ENCODE measurements around the gene OR1M1. TPM values are rescaled to one million over a fixed set of nuclear protein-coding genes. Genes with fewer than 3 reads are reported as not detected.
"Not testable (repeated sequence)": the region's sequence is repeated elsewhere in the genome, so short reads cannot be mapped to it uniquely, and the experiment has no call there.

Gene OR1M1
- total and polyA plus RNA-seq, 5 donors from 2014 or later, result not detected

DNA sequence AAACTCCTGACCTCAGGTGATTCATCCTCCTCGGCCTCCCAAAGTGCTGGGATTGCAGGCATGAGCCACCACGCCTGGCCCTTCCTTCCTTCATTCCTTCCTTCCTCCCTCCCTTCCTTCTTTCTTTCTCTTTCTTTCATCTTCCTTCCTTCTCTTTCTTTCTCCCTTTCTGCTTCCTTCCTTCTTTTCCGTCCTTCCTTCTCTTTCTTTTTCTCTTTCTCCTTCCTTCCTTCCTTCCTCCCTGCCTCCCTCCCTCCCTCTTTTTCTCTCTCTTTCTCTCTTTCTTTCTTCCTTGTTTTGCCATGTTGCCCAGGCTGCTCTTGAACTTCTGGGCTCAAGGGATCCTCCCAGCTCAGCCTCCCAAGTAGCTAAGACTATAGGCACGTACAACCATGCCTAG is 40.2 kb upstream of the OR1M1 start:
- DNase-seq (no peak), ATAC-seq (ENCODE audit: low read depth in 2 of 2) (no peak)
- Mint-ChIP-seq H3K36me3 (no peaks in the 10 kb centered on the region), H3K4me1 (no peaks in the 10 kb centered on the region), H3K9me3 (peaks cover 0 to 4% (median 0%) of the 10 kb centered on the region in 7 donors), H3K27me3 (peaks cover 8% of the 10 kb centered on the region), H3K4me3 (no peak overlapping the region), H3K27ac (no peak overlapping the region)
- no peak overlapping the region for H3K4me3 ChIP-seq (ENCODE audit: low read depth, low read length)
- H3K27ac ChIP-seq (ENCODE audit: insufficient read depth, low read length, poor library complexity, severe bottlenecking), result no peak overlapping the region
- H3K9me3 ChIP-seq (ENCODE audit: control insufficient read depth in 2 of 2, low read length in 2 of 2), result no peaks in the 10 kb centered on the region
- no peaks in the 10 kb centered on the region for H3K4me1 ChIP-seq (ENCODE audit: control insufficient read depth, insufficient read depth, low read length, poor library complexity, severe bottlenecking)
- H3K27me3 ChIP-seq (ENCODE audit: control insufficient read depth, insufficient read depth, low read length), result no peaks in the 10 kb centered on the region
- H3K36me3 ChIP-seq (ENCODE audit: control insufficient read depth, insufficient read depth, low read length), result no peaks in the 10 kb centered on the region

DNA sequence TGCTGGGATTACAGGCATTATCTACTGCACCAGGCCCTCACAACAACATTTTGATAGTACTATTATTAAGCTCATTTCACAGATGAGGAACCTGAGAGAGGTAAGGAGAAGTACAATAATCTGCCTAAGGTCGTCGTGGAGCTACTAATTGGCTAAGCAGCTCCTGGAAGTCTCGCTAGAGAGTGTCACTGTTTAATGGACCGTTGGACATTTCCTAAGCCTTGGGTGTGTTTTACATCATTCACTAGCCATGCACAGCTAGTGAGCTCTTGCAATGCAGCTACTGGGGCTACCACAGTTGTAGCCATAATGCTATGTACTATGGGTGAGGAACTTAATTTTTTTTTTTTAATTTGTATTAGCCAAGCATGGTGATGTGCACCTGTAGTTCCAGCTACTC is 34.0 kb upstream of the OR1M1 start:
- no peaks in the 10 kb centered on the region for H3K27me3 ChIP-seq (ENCODE audit: control insufficient read depth, insufficient read depth, low read length)
- Mint-ChIP-seq H3K9me3 (no peaks in the 10 kb centered on the region), H3K36me3 (no peaks in the 10 kb centered on the region), H3K27ac (no peak overlapping the region), H3K4me1 (no peaks in the 10 kb centered on the region), H3K4me3 (no peak overlapping the region), H3K27me3 (peaks cover 5% of the 10 kb centered on the region)
- no peaks in the 10 kb centered on the region for H3K4me1 ChIP-seq (ENCODE audit: control insufficient read depth, insufficient read depth, low read length, poor library complexity, severe bottlenecking)
- no peak for ATAC-seq (ENCODE audit: low read depth in 2 of 2)
- no peaks in the 10 kb centered on the region for H3K36me3 ChIP-seq (ENCODE audit: control insufficient read depth, insufficient read depth, low read length)
- H3K27ac ChIP-seq (ENCODE audit: insufficient read depth, low read length, poor library complexity, severe bottlenecking), result no peak overlapping the region
- DNase-seq, result no peak
- H3K9me3 ChIP-seq (ENCODE audit: control insufficient read depth in 2 of 2, low read length in 2 of 2), result no peaks in the 10 kb centered on the region
- H3K4me3 ChIP-seq (ENCODE audit: low read depth, low read length), result no peak overlapping the region

DNA sequence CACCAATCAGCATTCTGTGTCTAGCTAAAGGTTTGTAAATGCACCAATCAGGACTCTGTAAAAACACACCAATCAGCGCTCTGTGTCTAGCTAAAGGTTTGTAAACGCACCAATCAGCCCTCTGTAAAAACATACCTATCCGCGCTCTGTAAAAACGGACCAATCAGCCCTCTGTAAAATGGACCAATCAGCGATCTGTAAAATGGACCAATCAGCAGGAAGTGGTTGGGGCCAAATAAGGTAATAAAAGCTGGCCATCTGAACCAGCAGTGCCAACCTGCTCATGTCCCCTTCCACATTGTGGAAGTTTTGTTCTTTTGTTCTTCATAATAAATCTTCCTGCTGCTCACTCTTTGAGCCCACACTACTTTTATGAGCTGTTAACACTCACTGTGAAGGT is 33.2 kb upstream of the OR1M1 start:
- not testable (repeated sequence) for H3K4me3 ChIP-seq (ENCODE audit: low read depth, low read length); H3K36me3 ChIP-seq (ENCODE audit: control insufficient read depth, insufficient read depth, low read length); H3K27me3 ChIP-seq (ENCODE audit: control insufficient read depth, insufficient read depth, low read length); H3K27ac ChIP-seq (ENCODE audit: insufficient read depth, low read length, poor library complexity, severe bottlenecking); ATAC-seq (ENCODE audit: low read depth in 2 of 2); H3K27ac Mint-ChIP-seq; H3K9me3 ChIP-seq (ENCODE audit: control insufficient read depth in 2 of 2, low read length in 2 of 2); H3K36me3 Mint-ChIP-seq; DNase-seq; H3K4me1 Mint-ChIP-seq; H3K4me3 Mint-ChIP-seq; H3K27me3 Mint-ChIP-seq; H3K9me3 Mint-ChIP-seq; H3K4me1 ChIP-seq (ENCODE audit: control insufficient read depth, insufficient read depth, low read length, poor library complexity, severe bottlenecking)

DNA sequence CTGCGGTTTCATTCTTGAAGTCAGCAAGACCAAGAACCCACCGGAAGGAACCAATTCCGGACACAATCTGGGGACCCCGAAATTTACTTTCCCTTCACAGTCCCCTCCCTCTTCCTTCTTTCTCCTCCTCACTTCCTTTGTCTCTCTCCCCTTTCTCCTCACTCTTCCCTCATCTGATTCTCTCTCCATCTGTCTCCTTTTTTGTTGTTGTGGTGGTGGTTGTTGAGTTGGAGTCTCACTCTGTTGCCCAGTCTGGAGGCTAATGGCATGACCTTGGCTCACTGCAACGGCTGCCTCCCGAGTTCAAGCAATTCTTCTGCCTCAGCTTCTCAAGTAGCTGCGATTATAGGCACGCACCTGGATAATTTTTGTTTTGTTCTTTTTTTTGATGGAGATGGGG is 32.7 kb upstream of the OR1M1 start:
- DNase-seq, result no peak
- Histone ChIP-seq H3K27ac (ENCODE audit: insufficient read depth, low read length, poor library complexity, severe bottlenecking) (no peak overlapping the region), H3K4me1 (ENCODE audit: control insufficient read depth, insufficient read depth, low read length, poor library complexity, severe bottlenecking) (no peaks in the 10 kb centered on the region), H3K27me3 (ENCODE audit: control insufficient read depth, insufficient read depth, low read length) (no peaks in the 10 kb centered on the region), H3K36me3 (ENCODE audit: control insufficient read depth, insufficient read depth, low read length) (no peaks in the 10 kb centered on the region), H3K4me3 (ENCODE audit: low read depth, low read length) (no peak overlapping the region), H3K9me3 (ENCODE audit: control insufficient read depth in 2 of 2, low read length in 2 of 2) (no peaks in the 10 kb centered on the region)
- no peak overlapping the region for H3K27ac Mint-ChIP-seq
- H3K4me1 Mint-ChIP-seq, result no peaks in the 10 kb centered on the region
- H3K36me3 Mint-ChIP-seq, result no peaks in the 10 kb centered on the region
- peaks cover 5% of the 10 kb centered on the region for H3K27me3 Mint-ChIP-seq
- ATAC-seq (ENCODE audit: low read depth in 2 of 2), result no peak
- H3K9me3 Mint-ChIP-seq, result no peaks in the 10 kb centered on the region
- H3K4me3 Mint-ChIP-seq, result no peak overlapping the region

DNA sequence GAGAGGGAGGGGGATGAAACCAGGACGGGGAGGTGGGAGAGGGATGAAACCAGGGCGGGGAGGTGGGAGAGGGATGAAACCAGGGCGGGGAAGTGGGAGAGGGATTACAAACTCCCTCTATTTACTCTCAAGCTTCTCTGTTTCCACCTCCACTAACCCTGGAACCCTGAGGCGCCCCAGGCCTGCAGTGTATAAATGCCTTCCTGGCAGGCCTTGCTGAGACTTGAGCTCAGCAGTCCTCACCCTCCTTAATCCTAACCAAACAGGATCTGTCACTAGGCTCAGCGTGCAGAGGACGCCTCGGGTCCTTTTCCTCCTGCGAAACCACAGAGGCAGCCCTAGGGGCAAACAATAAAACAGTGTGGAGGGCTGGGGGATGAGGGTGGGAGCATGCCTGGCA is 32.1 kb upstream of the OR1M1 start:
- Histone ChIP-seq H3K36me3 (ENCODE audit: control insufficient read depth, insufficient read depth, low read length) (no peaks in the 10 kb centered on the region), H3K4me1 (ENCODE audit: control insufficient read depth, insufficient read depth, low read length, poor library complexity, severe bottlenecking) (no peaks in the 10 kb centered on the region), H3K27me3 (ENCODE audit: control insufficient read depth, insufficient read depth, low read length) (no peaks in the 10 kb centered on the region), H3K9me3 (ENCODE audit: control insufficient read depth in 2 of 2, low read length in 2 of 2) (no peaks in the 10 kb centered on the region), H3K27ac (ENCODE audit: insufficient read depth, low read length, poor library complexity, severe bottlenecking) (no peak overlapping the region), H3K4me3 (ENCODE audit: low read depth, low read length) (no peak overlapping the region)
- no peaks in the 10 kb centered on the region for H3K36me3 Mint-ChIP-seq
- H3K27ac Mint-ChIP-seq, result no peak overlapping the region
- DNase-seq, result no peak
- H3K4me1 Mint-ChIP-seq, result no peaks in the 10 kb centered on the region
- no peak overlapping the region for H3K4me3 Mint-ChIP-seq
- no peak for ATAC-seq (ENCODE audit: low read depth in 2 of 2)
- no peaks in the 10 kb centered on the region for H3K9me3 Mint-ChIP-seq
- peaks cover 5% of the 10 kb centered on the region for H3K27me3 Mint-ChIP-seq

DNA sequence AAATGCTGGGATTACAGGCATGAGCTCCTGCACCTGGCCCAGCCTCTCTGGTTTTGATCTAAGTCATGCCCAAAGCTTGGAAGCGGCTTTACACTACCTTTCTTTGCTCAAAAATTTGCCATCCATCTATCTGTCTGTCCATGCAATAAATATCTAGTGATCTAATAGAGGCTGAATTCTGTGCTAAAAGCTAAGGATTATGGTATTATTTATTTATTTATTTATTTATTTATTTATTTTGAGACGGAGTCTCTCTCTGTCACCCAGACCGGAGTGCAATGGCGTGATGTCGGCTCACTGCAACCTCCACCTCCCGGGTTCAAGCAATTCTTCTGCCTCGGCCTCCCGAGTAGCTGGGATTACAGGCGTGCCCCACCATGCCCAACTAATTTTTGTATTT is 30.7 kb upstream of the OR1M1 start:
- H3K27me3 ChIP-seq (ENCODE audit: control insufficient read depth, insufficient read depth, low read length); H3K4me3 ChIP-seq (ENCODE audit: low read depth, low read length); H3K4me3 Mint-ChIP-seq; H3K9me3 Mint-ChIP-seq; H3K4me1 ChIP-seq (ENCODE audit: control insufficient read depth, insufficient read depth, low read length, poor library complexity, severe bottlenecking); H3K27me3 Mint-ChIP-seq; H3K27ac Mint-ChIP-seq; H3K4me1 Mint-ChIP-seq; H3K36me3 ChIP-seq (ENCODE audit: control insufficient read depth, insufficient read depth, low read length); ATAC-seq (ENCODE audit: low read depth in 2 of 2); H3K9me3 ChIP-seq (ENCODE audit: control insufficient read depth in 2 of 2, low read length in 2 of 2); H3K36me3 Mint-ChIP-seq; DNase-seq; H3K27ac ChIP-seq (ENCODE audit: insufficient read depth, low read length, poor library complexity, severe bottlenecking): not testable (repeated sequence)

DNA sequence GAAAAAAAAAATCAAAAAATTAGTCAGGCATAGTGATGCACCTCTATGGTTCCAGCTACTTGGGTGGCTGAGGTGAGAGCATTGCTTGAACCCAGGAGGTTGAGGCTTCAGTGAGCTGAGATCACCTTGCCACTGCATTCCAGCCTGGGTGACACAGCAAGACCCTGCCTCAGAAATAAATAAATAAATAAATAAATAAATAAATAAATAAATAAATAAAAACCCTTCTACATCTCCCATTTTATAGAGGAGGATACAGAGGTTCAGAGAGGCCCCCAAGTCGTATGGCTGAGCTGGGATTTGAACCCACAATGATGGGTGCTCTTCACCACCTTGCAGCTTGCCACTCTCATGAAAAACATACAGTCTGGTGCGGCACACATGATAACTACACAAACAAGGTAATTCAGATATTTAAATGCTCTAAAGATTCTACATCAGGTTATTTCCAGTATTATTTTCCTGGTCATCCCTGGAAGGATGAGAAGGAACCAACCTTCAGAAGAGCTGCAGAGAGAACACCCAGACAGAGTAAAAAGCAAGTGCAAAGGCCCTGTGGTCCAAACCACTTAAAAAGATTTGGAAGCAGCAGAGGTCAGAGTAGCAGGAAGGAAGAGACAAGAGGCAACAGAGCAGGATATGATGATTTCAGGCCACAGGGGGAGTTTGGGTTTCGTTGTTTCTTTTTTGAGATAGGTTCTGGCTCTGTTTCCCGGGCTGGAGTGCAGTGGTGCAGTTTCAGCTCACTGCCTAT is 29.2 kb upstream of the OR1M1 start:
- H3K4me3 ChIP-seq (ENCODE audit: low read depth, low read length), result no peak overlapping the region
- H3K27me3 Mint-ChIP-seq, result peaks cover 5% of the 10 kb centered on the region
- no peaks in the 10 kb centered on the region for H3K9me3 ChIP-seq (ENCODE audit: control insufficient read depth in 2 of 2, low read length in 2 of 2)
- H3K27me3 ChIP-seq (ENCODE audit: control insufficient read depth, insufficient read depth, low read length), result no peaks in the 10 kb centered on the region
- no peaks in the 10 kb centered on the region for H3K4me1 Mint-ChIP-seq
- no peak for DNase-seq
- H3K4me1 ChIP-seq (ENCODE audit: control insufficient read depth, insufficient read depth, low read length, poor library complexity, severe bottlenecking), result no peaks in the 10 kb centered on the region
- no peak for ATAC-seq (ENCODE audit: low read depth in 2 of 2)
- no peak overlapping the region for H3K27ac ChIP-seq (ENCODE audit: insufficient read depth, low read length, poor library complexity, severe bottlenecking)
- no peaks in the 10 kb centered on the region for H3K36me3 Mint-ChIP-seq
- H3K27ac Mint-ChIP-seq, result no peak overlapping the region
- no peak overlapping the region for H3K4me3 Mint-ChIP-seq
- no peaks in the 10 kb centered on the region for H3K36me3 ChIP-seq (ENCODE audit: control insufficient read depth, insufficient read depth, low read length)
- H3K9me3 Mint-ChIP-seq, result no peaks in the 10 kb centered on the region

DNA sequence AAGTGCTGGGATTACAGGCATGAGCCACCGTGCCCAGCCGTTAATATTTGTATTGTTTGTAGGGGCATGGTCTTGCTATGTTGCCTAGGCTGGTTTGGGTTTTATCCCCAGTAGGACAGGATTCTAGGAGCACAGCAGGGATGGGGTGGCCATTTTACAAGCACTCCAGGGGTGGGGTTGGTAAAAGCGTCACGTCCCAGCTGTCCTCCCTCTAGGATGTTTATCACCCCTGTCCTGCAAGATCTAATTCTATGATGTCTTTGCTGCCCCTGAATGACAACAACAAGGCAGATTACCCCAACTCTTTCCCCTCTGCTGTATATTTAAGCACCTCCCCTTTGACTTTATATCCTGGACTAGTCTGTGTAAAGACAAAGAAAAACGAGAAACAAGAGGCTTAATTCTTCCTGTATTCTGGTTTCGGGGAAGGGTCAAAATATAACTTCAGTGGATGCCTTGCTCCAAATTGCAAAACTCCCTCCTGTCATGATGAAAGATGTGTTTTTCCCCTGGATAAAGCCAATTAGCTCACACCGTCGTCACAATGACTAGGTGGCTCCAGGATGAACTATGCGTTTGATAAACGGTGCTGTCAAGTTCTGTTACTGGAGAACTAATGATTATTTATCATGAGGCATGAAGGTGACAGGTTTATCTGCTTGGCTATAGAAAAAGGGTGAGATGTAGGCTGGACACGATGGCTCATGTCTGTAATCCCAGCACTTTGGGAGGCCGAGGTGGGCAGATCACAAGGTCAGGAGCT is 27.8 kb upstream of the OR1M1 start:
- no peaks in the 10 kb centered on the region for H3K4me1 Mint-ChIP-seq
- Histone ChIP-seq H3K9me3 (ENCODE audit: control insufficient read depth in 2 of 2, low read length in 2 of 2) (no peaks in the 10 kb centered on the region), H3K4me1 (ENCODE audit: control insufficient read depth, insufficient read depth, low read length, poor library complexity, severe bottlenecking) (no peaks in the 10 kb centered on the region), H3K27ac (ENCODE audit: insufficient read depth, low read length, poor library complexity, severe bottlenecking) (no peak overlapping the region), H3K27me3 (ENCODE audit: control insufficient read depth, insufficient read depth, low read length) (no peaks in the 10 kb centered on the region), H3K36me3 (ENCODE audit: control insufficient read depth, insufficient read depth, low read length) (no peaks in the 10 kb centered on the region), H3K4me3 (ENCODE audit: low read depth, low read length) (no peak overlapping the region)
- H3K36me3 Mint-ChIP-seq, result no peaks in the 10 kb centered on the region
- peaks cover 5% of the 10 kb centered on the region for H3K27me3 Mint-ChIP-seq
- no peak overlapping the region for H3K4me3 Mint-ChIP-seq
- peaks cover 0 to 2% (median 0%) of the 10 kb centered on the region in 7 donors for H3K9me3 Mint-ChIP-seq
- no peak overlapping the region for H3K27ac Mint-ChIP-seq
- DNase-seq (no peak), ATAC-seq (ENCODE audit: low read depth in 2 of 2) (no peak)
